Renal pelvis (tissue), 4 donors: ENCODE measurements around the gene PCSK7. TPM values are rescaled to one million over a fixed set of nuclear protein-coding genes. Genes with fewer than 3 reads are reported as not detected.
"Not testable (repeated sequence)": the region's sequence is repeated elsewhere in the genome, so short reads cannot be mapped to it uniquely, and the experiment has no call there.

Experiments
- DNase-seq: peaks from one replicate; pipeline ENCODE4 v3.0.0-alpha.2; 2013
- polyA plus RNA-seq, 3 donors: library from polyadenylated mRNA; unstranded; fragments of 120-200 nt; gene quantifications; one replicate each; pipeline ENCODE4 v1.2.1, GENCODE V29; 2013; ENCODE audit not compliant: insufficient read length in 3 of 3

Gene PCSK7
- polyA plus RNA-seq, 3 donors = 20.7 to 33.6 (median 31.8) TPM

DNA sequence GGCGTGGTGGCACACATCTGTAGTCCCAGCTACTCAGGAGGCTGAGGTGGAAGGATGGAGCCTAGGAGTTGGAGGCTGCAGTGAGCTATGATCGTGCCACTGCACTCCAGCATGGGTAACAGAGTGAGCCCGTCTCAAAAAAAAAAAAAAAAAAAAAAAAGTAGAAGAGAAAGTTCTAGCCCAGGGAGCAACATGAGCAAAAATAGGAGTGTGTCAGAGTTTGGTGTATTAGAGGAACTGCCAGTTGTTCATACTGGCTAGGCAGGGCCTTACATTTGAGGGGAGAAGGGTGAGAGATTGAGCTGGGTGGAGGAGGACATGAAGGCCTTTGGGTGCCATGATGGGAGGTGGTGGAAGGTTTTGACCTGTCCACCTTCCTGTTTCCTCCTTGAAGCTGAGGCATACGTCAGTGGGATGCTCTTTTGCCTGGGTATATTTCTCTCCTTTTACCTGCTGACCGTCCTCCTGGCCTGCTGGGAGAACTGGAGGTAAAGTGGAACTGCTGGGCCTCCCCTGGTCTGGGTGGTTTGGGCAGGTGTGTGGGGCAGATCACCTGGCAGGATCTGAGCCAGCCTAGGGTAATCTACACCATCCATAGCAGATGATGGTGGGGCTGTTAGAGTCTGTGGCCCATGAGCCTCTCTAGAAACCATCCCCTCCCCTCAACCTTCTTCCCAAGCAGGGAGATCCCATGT, 46.0 kb downstream of the PCSK7 start:
- DNase-seq = no peak

DNA sequence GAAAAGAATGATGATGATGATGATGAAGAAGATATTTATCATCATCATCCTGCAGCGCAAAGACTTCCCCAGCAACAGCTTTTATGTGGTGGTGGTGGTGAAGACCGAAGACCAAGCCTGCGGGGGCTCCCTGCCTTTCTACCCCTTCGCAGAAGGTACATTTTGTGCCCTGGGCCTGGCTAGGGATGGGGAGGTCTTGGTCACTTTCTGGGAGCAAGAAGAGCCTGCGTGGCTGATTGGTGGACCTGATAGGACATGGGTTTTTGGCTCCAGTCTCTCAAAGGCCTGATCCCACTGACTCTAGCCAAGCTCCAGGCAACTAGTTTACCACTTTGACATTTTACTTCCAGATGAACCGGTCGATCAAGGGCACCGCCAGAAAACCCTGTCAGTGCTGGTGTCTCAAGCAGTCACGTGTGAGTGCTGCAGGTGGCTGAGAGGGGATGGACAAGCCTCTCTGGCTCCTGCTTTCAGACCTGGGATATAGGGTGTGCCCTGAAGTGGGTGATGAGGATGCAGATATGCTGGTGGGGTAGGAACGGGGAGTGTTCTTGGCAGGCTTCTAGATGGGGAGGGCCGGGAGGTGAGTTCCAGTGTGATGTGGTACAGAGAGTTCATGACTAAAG, 48.0 kb downstream of the PCSK7 start:
- DNase-seq = no peak

DNA sequence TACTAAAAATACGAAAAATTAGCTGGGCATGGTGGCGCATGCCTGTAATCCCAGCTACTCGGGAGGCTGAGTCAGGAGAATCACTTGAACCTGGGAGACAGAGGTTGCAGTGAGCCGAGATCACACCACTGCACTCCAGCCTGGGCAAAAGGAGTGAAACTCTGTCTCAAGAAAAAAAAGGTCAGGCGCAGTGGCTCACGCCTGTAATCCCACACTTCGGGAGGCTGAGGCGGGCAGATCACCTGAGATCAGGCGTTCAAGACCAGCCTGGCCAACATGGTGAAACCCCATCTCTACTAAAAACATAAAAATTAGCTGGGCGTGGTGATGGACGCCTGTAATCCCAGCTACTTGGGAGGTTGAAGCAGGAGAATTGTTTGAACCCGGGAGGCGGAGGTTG, 48.7 kb downstream of the PCSK7 start:
- not testable (repeated sequence) for DNase-seq

DNA sequence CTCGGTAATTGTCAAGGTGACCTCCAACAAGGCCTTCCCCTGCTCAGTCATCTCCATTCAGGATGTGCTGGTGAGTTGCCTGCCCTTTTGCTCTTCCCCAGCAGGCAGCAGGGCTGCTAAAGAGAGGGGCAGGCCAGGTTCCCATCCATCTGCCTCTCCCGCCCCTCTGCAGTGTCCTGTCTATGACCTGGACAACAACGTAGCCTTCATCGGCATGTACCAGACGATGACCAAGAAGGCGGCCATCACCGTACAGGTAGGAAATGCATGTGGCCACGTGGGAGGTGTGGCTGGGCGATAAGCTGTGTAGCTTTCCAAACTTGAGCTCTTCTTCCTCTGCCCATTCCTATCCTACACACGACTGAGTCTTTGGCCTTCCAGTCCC, 49.3 kb downstream of the PCSK7 start:
- no peak for DNase-seq

DNA sequence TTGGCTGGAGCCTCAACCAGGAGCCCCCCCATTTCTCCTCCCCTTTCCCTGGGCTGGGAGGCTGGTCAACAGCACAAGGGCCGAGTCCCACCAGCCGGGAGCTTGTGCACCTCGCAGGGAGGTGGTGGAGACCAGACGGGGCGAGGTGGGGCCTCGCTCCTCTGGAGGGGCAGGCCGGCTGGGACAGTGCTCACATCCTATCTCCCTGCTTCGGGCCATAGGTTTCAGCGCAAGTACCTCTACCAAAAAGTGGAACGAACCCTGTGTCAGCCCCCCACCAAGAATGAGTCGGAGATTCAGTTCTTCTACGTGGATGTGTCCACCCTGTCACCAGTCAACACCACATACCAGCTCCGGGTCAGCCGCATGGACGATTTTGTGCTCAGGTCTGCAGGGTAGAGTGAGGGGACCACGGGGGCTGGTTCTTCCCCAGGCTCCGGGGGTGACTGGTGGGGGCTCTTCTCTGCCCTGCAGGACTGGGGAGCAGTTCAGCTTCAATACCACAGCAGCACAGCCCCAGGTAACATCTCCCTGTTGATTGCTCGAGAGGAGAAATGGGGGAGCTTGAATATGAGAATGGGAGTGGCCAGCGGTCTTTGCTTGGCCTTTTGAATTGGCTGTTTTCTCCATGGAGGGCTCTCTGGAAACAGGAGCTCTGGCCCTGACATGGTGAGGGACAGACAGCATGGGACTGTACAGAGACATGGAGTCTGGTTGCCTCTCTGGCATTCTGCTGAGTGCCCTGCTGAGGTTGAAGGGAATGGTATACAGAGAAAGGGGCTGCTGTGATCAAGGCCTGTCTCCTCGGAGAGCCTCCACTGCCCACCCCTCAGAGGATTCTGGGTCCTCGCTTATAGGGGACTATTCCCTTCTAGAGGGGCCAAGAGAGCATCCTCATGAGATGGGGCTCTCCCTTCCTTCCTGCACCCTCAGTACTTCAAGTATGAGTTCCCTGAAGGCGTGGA, 50.0 kb downstream of the PCSK7 start:
- DNase-seq = no peak

DNA sequence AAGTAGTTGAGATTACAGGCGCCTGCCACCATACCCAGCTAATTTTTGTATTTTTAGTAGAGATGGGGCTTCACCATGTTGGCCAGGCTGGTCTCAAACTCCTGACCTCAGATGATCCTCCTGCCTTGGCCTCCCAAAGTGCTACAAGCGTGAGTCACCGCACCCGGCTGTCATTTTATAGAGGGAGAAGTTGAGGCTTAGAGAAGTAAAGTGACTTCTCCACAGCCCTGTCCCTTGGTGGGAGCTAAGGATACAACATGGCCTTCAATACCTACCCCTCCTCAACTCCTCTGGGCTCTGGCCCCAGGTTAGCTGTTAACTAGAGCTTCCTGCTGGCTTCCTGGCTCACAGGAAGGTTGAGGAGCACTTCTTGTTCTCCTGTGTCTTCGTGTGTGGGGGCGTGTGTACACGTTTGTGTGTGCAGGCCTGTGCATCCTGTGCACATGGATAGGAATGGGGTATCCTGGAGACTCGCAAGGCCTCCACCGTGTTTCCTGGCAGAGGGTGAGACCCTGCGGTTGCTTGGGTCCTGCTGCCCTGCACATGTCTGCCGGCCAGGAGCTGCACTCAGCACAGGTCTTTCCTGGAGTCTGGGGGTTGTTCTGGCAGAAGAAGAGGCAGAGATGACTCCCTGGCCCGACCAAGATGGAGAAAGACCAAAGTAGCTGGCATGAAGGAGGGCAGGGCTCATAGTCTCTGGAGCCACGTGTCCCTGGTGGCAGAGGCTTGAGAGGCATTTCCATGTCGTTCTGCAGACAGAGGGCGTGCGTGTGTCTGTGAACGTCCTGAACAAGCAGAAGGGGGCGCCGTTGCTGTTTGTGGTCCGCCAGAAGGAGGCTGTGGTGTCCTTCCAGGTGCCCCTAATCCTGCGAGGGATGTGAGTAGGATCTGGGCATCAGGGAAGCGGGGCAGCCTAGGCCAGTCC, 51.0 kb downstream of the PCSK7 start:
- no peak for DNase-seq

DNA sequence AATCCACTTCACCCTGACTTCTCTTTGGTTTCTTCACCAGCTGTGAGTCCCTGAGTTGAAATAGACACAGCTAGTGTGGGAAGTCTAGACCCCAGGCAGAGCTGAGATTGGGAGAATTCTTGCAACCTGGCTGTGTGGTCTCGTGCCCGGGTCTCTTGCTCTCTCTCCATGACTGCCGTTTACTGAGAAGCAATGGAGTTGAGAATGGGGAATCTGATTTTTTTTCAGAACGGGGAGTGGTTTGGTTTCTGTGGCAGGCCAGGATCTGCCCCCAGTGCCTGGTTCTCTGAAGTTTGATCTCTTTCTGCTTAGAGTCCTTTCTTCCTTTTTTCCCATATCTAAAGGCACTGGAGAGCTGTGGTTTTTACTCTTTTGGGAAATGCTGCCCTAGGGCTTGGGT, 51.9 kb downstream of the PCSK7 start:
- no peak for DNase-seq

DNA sequence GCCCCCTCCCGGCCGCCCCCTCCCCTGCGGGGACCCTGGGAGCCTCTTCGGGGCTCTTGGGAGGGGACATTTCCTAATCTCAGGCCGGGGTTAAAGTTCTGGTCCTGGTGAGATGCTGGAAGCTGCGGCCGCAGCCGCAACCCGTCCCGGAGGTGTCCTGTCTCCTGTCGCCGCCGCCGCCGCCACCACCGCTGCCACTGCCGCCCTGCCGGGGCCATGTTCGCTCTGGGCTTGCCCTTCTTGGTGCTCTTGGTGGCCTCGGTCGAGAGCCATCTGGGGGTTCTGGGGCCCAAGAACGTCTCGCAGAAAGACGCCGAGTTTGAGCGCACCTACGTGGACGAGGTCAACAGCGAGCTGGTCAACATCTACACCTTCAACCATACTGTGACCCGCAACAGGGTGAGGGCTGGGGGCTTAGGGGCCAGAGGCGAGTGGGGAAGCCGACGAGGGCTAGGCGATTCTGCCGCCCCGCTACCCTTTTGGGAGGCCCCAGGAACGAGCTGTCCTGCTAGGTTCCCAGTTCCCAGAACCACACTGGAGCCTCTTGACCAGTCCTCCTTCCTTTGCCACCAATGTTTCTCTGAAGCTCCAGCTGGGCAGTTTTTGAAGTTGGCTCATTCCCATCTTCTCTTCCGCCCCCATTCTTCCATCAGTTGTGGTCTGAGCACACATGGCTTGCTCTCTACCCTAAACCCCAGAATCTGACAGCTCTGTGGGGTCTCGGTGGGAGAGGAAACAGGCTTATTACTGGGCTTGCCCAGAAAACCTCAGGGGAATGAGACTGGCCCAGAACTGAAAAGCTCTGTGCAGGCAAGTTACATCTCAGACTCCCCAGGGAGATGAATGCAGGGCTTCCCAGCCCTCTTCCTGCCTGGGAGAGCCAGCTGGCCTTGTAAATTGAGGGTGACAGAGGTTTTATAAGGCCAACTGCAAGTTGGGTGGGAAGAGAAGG, 52.5 kb downstream of the PCSK7 start:
- DNase-seq = no peak

DNA sequence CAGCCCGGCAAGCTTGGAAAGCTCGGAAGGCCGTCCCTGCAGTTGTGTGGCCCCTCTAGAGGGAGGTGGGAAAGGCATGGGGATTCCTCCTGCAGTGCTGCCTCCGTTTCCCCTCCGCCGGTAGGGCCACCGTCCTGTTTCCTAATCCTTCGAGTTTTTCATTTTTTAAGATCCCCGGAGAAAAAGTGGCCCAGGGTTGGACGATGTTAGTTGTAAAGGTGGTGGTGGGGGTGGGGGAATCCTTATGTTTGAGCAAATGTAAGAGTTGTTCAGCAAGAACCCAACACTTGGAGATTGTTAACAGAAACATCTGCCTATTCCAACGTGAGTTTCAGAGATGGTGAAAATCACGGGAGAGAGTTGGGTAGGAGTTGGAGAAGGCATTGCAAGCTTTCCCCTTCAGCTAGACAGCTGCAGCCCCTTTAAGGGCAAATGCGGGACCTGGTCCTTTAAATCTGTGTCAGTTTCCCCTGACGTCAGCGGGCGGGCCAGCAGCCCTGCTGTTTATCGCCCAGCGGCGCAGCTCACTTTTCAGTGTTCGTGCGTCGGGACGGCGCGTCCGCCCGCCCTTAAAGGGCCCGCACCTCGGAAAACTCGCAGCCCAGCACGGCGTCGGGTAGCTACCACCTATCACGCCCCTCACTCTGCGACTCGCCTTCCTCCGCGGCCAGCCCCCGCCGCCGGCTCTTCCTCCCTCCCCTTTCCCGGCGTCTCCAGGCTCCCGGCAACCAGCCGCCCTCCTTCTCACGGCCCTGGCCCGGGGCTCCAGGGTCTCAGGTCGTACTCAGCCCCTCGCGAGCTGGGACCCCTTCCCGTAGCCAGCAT, 53.5 kb downstream of the PCSK7 start, which contains the start of gene SIDT2:
Gene SIDT2 (plus strand): TSS at position 534 of the 825 bp plus-strand sequence. CDS start 521 bp downstream, outside the sequence.
- peak; percentile 96 for DNase-seq

DNA sequence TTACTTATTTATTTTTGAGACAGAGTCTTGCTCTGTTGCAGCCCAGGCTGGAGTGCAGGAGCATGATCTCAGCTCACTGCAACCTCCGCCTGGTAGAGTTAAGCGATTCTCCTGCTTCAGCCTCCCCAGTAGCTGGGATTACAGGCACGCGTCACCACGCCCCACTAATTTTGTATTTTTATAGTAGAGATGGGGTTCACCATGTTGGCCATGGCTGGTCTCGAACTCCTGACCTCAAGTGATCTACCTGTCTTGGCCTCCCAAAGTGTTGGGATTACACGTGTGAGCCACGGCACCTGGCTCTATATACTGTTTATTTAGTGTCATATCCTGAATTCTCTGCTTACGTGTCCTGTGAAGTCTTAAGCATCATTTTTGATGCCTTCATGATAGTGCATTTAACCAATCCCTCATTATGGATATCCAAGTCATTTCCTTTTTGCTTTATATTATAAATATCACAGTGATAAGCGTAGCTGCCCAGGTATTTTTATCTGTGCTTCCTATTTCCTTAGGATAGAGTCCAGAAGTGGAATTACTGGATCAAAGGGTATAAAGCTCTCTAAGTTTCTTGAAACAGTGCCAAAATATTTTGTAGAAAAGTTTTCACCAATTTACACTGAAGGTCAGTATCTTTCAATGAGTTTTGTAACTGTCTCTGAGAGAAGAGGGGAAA, 54.2 kb downstream of the PCSK7 start:
- no peak for DNase-seq

DNA sequence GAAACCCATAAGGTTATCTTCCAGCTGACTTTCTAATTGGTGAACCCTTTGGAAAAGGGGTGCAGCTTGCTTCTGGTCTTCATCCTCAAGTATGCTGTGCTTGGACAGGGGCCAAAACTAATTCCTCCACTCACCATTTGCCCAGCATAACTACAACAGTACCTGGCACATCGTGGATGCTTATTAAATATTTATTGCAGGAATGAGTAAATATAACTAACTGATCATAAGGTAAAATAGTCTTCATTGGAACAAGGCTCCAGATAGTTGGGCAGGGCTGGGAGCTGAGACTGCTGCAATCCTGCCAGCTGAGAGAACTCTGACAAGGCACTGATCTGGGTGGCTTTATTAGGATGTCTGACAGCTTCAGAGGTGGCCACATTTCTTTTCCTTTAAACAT, 55.7 kb downstream of the PCSK7 start:
- no peak for DNase-seq

DNA sequence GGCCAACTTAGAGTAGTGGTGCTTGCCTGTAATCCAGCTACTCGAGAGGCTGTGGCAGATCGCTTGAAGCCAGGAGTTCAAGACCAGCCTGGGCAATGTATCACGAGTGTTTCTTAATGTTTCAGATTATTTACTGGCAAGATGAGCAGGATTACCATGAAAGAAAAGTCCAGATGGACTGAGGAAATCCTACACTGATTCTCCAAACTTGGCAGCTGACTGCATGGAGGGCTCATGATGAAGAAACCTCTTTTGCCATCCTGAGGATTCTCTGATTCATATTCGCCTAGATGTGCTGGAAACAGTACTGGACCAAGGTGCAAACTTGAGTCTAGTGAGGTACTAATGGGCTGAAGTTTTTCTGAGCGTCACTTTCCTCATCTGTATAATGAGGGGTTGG, 56.1 kb downstream of the PCSK7 start:
- no peak for DNase-seq

DNA sequence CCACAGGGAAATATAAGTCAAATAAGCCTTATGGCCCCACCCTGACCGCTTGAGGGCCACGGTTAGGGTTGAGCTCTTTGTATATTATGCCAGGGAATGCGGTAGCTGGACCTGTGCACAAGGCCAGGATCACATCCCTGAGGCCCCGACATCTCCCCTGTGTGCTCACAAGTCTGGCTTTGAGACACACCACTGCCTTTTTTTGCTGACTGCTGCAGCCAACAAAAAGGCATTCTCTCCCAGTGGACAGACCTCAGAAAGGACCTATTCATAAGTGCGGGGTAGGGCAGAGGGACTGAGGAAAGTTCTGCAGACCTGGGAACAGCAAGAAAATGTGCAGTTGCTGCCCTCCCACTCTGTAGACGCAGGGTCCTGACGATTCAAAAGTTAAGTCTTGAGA, 56.8 kb downstream of the PCSK7 start:
- no peak for DNase-seq

DNA sequence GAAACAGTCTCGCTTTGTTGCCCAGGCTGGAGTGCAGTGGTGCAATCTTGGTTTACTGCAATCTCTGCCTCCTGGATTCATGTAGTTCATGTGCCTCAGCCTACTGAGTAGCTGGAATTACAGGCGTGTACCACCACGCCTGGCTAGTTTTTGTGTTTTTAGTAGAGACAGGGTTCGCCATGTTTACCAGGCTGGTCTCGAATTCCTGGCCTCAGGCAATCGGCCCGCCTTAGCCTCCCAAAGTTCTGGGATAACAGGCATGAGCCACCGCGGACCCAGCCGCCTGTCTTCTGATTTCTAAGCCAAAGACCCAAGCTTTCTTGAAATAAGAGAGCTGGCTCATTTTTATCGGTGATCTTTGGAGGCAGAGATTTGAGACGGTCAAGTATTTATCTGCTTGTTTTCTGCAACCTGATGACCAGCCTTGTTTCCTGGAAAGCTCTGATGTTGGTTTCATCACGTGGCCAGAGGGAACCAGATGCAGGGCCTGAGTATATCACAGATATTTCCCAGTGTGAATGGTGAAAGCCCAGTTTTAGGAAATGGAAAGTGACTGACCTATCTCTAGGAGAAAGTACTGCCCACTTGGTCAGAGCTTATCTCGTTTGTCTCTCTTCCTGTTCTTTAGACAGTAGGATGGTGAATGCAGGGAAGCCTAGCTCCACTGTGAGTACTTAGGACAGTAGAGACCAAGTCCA, 59.0 kb downstream of the PCSK7 start:
- DNase-seq = peak; percentile 52

DNA sequence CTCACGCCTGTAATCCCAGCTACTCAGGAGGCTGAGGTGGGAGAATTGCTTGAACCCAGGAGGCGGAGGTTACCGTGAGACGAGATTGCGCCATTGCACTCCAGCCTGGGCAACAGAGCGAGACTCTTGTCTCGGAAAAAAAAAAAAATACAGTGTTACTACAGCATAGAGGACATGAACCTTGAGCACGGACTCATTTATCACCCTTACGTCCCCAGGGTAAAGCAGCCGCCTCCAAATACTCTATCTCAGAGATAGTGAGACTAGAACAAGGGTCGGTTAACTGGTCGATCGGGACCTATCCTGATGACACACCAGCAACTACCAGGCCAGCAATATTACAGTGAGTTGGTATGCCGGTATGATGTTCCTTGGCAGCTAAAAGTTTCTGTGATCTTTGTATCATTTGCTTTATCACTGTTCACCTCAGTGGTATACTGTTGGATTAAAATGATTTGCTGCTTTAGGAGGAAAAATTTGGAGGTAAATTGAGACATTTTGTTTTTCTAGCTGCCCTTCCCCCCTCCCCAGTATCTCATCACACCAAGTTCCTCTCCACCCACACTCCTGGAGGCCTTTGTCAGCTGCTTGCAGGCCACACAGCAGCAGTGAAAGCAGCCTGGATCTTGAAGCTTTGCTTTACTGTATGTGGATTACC, 60.3 kb downstream of the PCSK7 start:
- DNase-seq = no peak

DNA sequence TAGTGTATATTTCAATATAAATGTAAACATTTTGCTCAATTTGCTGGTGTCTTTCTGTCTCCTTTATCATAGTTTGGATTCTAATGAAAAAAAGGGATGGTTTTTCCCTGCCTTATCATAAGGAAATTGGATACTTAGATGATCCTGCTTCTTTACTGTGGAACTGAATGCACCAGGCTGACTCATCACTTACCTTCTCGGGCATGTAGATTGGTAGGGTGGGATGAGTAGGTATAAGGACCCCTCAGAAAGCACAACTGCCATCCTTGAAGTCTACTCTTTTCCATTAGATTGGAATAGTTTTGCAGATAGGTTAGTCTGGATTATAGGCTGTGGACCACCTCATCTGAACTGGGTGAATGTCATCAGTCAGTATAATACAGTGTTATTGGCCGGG, 60.9 kb downstream of the PCSK7 start:
- no peak for DNase-seq

DNA sequence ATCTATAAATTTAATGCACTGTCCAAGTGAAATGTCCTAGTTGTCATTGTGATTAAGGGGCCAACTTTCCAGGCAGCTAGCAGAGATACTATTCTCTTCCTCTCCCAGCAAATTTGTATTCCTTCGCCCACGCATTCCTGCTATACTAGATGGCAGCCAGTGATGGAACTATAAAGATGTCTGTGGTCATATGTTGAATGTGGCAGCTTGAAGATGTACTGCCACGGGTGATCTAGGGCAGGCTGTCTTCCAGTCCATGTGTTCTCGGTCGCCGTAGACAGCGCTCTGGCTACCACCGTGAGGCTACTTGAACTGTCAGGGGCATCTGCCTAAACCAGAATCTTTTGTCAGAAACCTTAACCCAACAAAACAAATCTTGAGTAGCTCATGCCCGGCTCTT, 61.7 kb downstream of the PCSK7 start:
- DNase-seq = peak; percentile 86

DNA sequence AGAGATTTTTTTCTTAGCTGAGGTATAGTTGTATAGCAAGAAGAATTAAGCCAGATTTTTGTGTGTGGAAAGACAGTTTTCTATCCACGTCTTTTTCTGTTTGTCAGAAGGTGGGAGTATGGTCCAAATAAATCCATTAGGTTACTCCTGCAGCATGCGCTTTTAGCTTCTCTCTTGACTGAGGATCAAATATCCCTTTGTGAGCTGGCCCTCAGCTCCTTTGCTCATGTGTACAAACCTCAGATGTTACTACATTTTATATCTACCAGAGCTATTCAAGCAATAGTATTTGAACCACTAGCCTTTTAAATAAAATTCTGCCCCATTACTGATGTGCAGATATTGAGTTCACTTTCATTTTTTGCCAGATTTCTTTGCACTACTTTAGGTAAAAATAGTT, 62.1 kb downstream of the PCSK7 start:
- DNase-seq = no peak
